WERI-Rb-1 (cell line): ENCODE data around the gene CAPZA3.
"Not testable (repeated sequence)": the region's sequence is repeated elsewhere in the genome, so short reads cannot be mapped to it uniquely, and the experiment has no call there.

Experiments
- DNase-seq: peaks from one replicate; pipeline ENCODE4 v3.0.0-alpha.2; 2020
- H3K27ac ChIP-seq: fragments of 250-450 bp; sonication (Bioruptor Pico); 2 replicates; pipeline ENCODE4 v1.5.1; 2020; ENCODE audit warnings: mild to moderate bottlenecking, moderate library complexity
- H3K27me3 ChIP-seq: fragments of 250-450 bp; sonication (Bioruptor Pico); 2 replicates; pipeline ENCODE4 v1.5.1; 2021; ENCODE audit warnings: mild to moderate bottlenecking, low read depth, moderate library complexity; ENCODE audit not compliant: insufficient read depth, severe bottlenecking
- H3K36me3 ChIP-seq: fragments of 250-450 bp; sonication (Bioruptor Pico); 2 replicates; pipeline ENCODE4 v1.5.1; 2020; ENCODE audit warnings: mild to moderate bottlenecking, moderate library complexity
- H3K4me3 ChIP-seq: 2 replicates; pipeline ENCODE4 v1.5.1; 2011; ENCODE audit warnings: low read depth, mild to moderate bottlenecking, control low read depth, low read length
- H3K9me3 ChIP-seq: fragments of 250-450 bp; sonication (Bioruptor Pico); 2 replicates; pipeline ENCODE4 v1.5.1; 2021; ENCODE audit warnings: mild to moderate bottlenecking, moderate library complexity; ENCODE audit not compliant: severe bottlenecking
- CTCF ChIP-seq: IDR thresholded peaks from 2 replicates; pipeline ENCODE4 v1.5.1; 2011; ENCODE audit warnings: low read depth, mild to moderate bottlenecking, control low read depth, inconsistent platforms, low read length

The CAPZA3 gene

GRCh38 chr12:18737819-18738218 lies at the start of gene CAPZA3, which contains the start of gene PLCZ1:
TSS of gene CAPZA3 (plus strand) at chr12:18738119. CDS start at chr12:18738269, 150 bp downstream.
TSS of gene PLCZ1 (minus strand) at chr12:18738012. CDS start at chr12:18737371, 641 bp downstream.
- Histone ChIP-seq H3K4me3 (no peak within 1 kb of the TSS), H3K27me3 (no peaks in the 10 kb centered on the region)

GRCh38 chr12:18689771-18690170 lies 48.1 kb upstream of the CAPZA3 start:
- Histone ChIP-seq H3K9me3 (no peaks in the 10 kb centered on the region), H3K27ac (no peak overlapping the region), H3K36me3 (no peaks in the 10 kb centered on the region), H3K27me3 (no peaks in the 10 kb centered on the region), H3K4me3 (no peak overlapping the region)
- TF ChIP-seq CTCF: no peak
- no peak for DNase-seq

More at GRCh38 chr12:18737819-18738218, at the start of gene CAPZA3, which contains the start of gene PLCZ1:
- Histone ChIP-seq H3K27ac (no peak within 1 kb of the TSS), H3K36me3 (no peaks in the 10 kb centered on the region), H3K9me3 (peaks cover 6% of the 10 kb centered on the region)
- no peak for DNase-seq
- TF ChIP-seq CTCF: no peak

- no peaks in the 10 kb centered on the region for H3K36me3 ChIP-seq
- H3K9me3 ChIP-seq: no peaks in the 10 kb centered on the region
- no peaks in the 10 kb centered on the region for H3K27me3 ChIP-seq
- DNase-seq: no peak
- no peak for TF ChIP-seq CTCF
- H3K4me3 ChIP-seq: no peak overlapping the region
- no peak overlapping the region for H3K27ac ChIP-seq
These were observed 47.3 kb upstream of the CAPZA3 start for GRCh38 chr12:18690653-18691052.

GRCh38 chr12:18693986-18694385 lies 43.9 kb upstream of the CAPZA3 start:
- not testable (repeated sequence) for DNase-seq, H3K27ac ChIP-seq, H3K36me3 ChIP-seq, H3K4me3 ChIP-seq, H3K9me3 ChIP-seq, H3K27me3 ChIP-seq

- H3K27me3 ChIP-seq: no peaks in the 10 kb centered on the region
- no peak overlapping the region for H3K4me3 ChIP-seq
- H3K27ac ChIP-seq: no peak overlapping the region
- DNase-seq: no peak
- TF ChIP-seq CTCF: no peak
- H3K9me3 ChIP-seq: no peaks in the 10 kb centered on the region
- H3K36me3 ChIP-seq: no peaks in the 10 kb centered on the region
These were observed 40.8 kb upstream of the CAPZA3 start for GRCh38 chr12:18696971-18697602.

GRCh38 chr12:18700271-18700670 lies 37.6 kb upstream of the CAPZA3 start:
- no peak for DNase-seq
- no peak for TF ChIP-seq CTCF
- Histone ChIP-seq H3K4me3 (no peak overlapping the region), H3K9me3 (no peaks in the 10 kb centered on the region), H3K36me3 (no peaks in the 10 kb centered on the region), H3K27ac (no peak overlapping the region), H3K27me3 (no peaks in the 10 kb centered on the region)
